Activated naive CD8-positive, alpha-beta T cell treated with anti-CD3 and anti-CD28 coated beads, Interleukin-2, amount 10 ng/mL, durations not matched to agents 7 days and 5 days (primary cell): ENCODE results near the gene THRB. TPM values are rescaled to one million over a fixed set of nuclear protein-coding genes. Genes with fewer than 3 reads are reported as not detected.
A peak's percentile ranks its signal among the peaks of the same experiment; 100 is the strongest.

ENCODE experiments used
- ATAC-seq: fragments of 150-1000 bp; cut with Tn5 transposase; one replicate; pipeline ENCODE4 v1.10.0; 2021; ENCODE audit warnings: low read depth, moderate library complexity
- POLR2A ChIA-PET: fragments of 350-600 bp; sonication (Branson Sonifier 250); formaldehyde crosslinking; loops from one replicate; lab custom pipeline; 2021; ENCODE audit warnings: antibody characterized with exemption; lab: Charles Lee
- DNase-seq: peaks from one replicate; pipeline ENCODE4 v3.0.0; 2021
- H3K27ac Mint-ChIP-seq: one replicate; pipeline ENCODE4 v1.8.0; 2022; ENCODE audit warnings: mild to moderate bottlenecking, mixed read lengths
- H3K27me3 Mint-ChIP-seq: one replicate; pipeline ENCODE4 v1.8.0; 2022; ENCODE audit warnings: mild to moderate bottlenecking, moderate library complexity, mixed read lengths
- H3K36me3 Mint-ChIP-seq: one replicate; pipeline ENCODE4 v1.8.0; 2021; ENCODE audit warnings: mild to moderate bottlenecking, mixed read lengths
- H3K4me1 Mint-ChIP-seq: one replicate; pipeline ENCODE4 v1.8.0; 2021; ENCODE audit warnings: mixed read lengths
- H3K4me3 Mint-ChIP-seq: one replicate; pipeline ENCODE4 v1.8.0; 2022; ENCODE audit warnings: mild to moderate bottlenecking, moderate library complexity, mixed read lengths
- H3K9me3 Mint-ChIP-seq: one replicate; pipeline ENCODE4 v1.8.0; 2021; ENCODE audit warnings: mixed read lengths
- total RNA-seq, 2 experiments: library from RNA; stranded (reverse); gene quantifications; one replicate each; pipeline ENCODE4 v1.2.3, GENCODE V29; 2021

THRB gene
- total RNA-seq: not detected

DNA sequence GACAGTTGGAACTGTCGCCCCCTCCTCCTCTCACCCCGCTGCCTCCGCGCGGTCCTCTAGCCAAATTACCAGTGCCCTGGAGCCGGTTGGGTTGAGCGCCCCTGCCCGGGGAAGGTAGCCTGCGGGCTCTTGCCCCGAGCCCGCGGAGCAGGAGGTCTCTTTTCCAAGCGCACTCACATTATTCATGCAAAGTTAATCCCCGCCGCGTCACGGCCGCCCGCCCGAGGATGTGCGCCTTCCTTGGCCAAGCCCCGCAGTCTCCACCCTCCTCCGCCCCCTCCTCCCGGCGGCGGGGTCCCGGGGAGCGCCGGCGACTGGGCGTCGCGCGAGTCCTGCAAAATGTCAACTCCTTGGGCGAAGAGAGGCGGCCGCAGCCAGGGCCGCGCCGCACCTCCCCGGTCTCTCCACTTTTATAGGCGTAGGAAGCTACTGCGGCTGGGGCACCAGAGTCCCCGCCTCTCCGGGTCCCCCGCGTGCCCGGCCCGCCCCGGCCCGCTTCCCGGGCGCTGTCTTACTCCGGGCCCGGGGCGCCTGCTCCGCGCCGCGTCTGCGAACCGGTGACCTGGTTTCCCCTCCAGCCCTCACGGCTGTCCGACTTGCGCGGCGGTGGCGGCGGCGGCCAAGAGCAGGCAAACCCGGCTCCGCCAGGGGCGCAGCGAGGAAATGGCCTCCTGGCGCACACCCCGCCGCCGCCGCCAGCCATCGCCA is at the start of gene THRB:
Gene THRB (minus strand): TSS at position 233 of the 708 bp plus-strand sequence.
- no peak for ATAC-seq
- DNase-seq: peak; percentile 30
- H3K27ac Mint-ChIP-seq: no peak within 1 kb of the TSS
- no peaks in the 10 kb centered on the region for H3K9me3 Mint-ChIP-seq
- POLR2A ChIA-PET: no interaction called here
- peak within 1 kb of the TSS; percentile 44 for H3K4me3 Mint-ChIP-seq
- peaks cover 56% of the 10 kb centered on the region for H3K27me3 Mint-ChIP-seq
- peaks cover 1% of the 10 kb centered on the region for H3K36me3 Mint-ChIP-seq
- peaks cover 2% of the 10 kb centered on the region for H3K4me1 Mint-ChIP-seq

- Mint-ChIP-seq H3K36me3 (no peaks in the 10 kb centered on the region), H3K9me3 (no peaks in the 10 kb centered on the region), H3K27me3 (no peaks in the 10 kb centered on the region), H3K27ac (no peak overlapping the region), H3K4me1 (no peaks in the 10 kb centered on the region), H3K4me3 (no peak overlapping the region)
- POLR2A ChIA-PET: no interaction called here
- no peak for ATAC-seq
- no peak for DNase-seq
Measured at GRCh38 chr3:24541935-24542334, 47.3 kb upstream of the THRB start.

GRCh38 chr3:24540821-24541220 is 46.2 kb upstream of the THRB start:
- H3K9me3 Mint-ChIP-seq: no peaks in the 10 kb centered on the region
- ATAC-seq: no peak
- no peaks in the 10 kb centered on the region for H3K27me3 Mint-ChIP-seq
- POLR2A ChIA-PET: no interaction called here
- H3K4me1 Mint-ChIP-seq: no peaks in the 10 kb centered on the region
- H3K27ac Mint-ChIP-seq: no peak overlapping the region
- no peaks in the 10 kb centered on the region for H3K36me3 Mint-ChIP-seq
- no peak overlapping the region for H3K4me3 Mint-ChIP-seq
- DNase-seq: no peak

DNA sequence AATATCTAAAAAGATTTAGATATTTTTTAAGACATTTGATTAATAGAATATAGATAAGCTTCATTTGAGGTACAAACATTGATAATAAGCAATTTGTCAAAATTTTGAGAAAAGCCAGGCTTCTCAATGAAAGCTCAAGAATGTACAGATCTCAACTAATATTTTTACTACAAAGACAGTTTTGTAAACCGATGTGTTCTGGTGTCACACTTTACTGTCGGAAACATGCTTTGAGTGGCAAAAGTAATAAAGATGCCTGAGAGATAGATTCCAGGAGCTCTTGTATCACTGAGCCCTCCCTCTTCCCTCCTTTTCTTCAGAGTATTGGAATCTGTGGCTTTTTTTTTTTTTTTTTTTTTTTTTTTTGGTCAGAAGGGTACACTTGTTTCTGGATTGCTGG is 45.0 kb upstream of the THRB start:
- no peak for ATAC-seq
- no peak overlapping the region for H3K27ac Mint-ChIP-seq

GRCh38 chr3:24538891-24539290 is 44.2 kb upstream of the THRB start:
- Mint-ChIP-seq H3K4me3 (no peak overlapping the region), H3K27me3 (no peaks in the 10 kb centered on the region)
- POLR2A ChIA-PET: no interaction called here

More for the DNA sequence above, 45.0 kb upstream of the THRB start:
- POLR2A ChIA-PET: no interaction called here
- Mint-ChIP-seq H3K9me3 (no peaks in the 10 kb centered on the region), H3K36me3 (no peaks in the 10 kb centered on the region), H3K27me3 (no peaks in the 10 kb centered on the region), H3K4me3 (no peak overlapping the region), H3K4me1 (no peaks in the 10 kb centered on the region)
- no peak for DNase-seq

DNA sequence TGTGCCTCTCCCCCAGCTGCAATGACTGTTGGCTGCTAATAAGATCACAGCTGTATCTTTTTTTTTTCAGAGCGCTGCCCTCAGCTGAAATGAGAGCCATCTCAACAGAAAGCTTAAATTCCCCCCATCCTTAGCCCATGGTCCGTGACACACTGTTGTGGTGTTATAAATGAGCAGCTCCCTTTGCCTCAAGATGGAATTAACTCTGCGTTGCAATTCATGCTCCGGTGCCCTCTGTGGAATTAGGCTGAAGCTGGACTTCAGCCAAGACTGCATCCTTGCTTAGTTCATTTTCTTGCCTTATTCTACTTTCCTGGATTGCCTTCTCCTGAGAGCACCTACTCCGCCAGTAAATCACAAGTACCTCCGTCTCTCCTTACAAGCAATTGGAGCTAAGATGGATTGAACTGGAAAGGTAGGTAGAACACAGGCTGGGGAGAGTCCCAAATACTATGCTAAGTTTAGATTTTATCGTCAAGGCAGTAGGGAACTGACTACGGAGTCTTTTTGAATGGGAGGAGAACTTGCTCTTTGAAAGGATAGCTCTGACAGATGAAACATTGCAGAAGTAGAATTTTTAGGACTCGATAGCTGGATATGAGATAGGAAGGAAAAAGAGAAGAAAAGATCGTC is 39.0 kb upstream of the THRB start:
- DNase-seq: no peak
- Mint-ChIP-seq H3K4me1 (no peaks in the 10 kb centered on the region), H3K27me3 (no peaks in the 10 kb centered on the region), H3K36me3 (no peaks in the 10 kb centered on the region), H3K9me3 (peaks cover 2% of the 10 kb centered on the region), H3K4me3 (no peak overlapping the region), H3K27ac (no peak overlapping the region)
- POLR2A ChIA-PET: no interaction called here
- ATAC-seq: no peak

More at GRCh38 chr3:24538891-24539290, 44.2 kb upstream of the THRB start:
- Mint-ChIP-seq H3K27ac (no peak overlapping the region), H3K9me3 (no peaks in the 10 kb centered on the region), H3K4me1 (no peaks in the 10 kb centered on the region), H3K36me3 (no peaks in the 10 kb centered on the region)
- ATAC-seq: no peak
- no peak for DNase-seq

GRCh38 chr3:24530471-24530870 is 35.8 kb upstream of the THRB start:
- Mint-ChIP-seq H3K27ac (no peak overlapping the region), H3K9me3 (peaks cover 2% of the 10 kb centered on the region), H3K4me1 (no peaks in the 10 kb centered on the region), H3K4me3 (no peak overlapping the region), H3K36me3 (no peaks in the 10 kb centered on the region), H3K27me3 (no peaks in the 10 kb centered on the region)
- DNase-seq (no peak), ATAC-seq (no peak)
- POLR2A ChIA-PET: no interaction called here

GRCh38 chr3:24529210-24529609 is 34.6 kb upstream of the THRB start:
- ATAC-seq (no peak), DNase-seq (no peak)
- POLR2A ChIA-PET: no interaction called here
- H3K36me3 Mint-ChIP-seq: no peaks in the 10 kb centered on the region
- H3K4me1 Mint-ChIP-seq: no peaks in the 10 kb centered on the region
- peaks cover 2% of the 10 kb centered on the region for H3K9me3 Mint-ChIP-seq
- H3K27me3 Mint-ChIP-seq: no peaks in the 10 kb centered on the region
- H3K27ac Mint-ChIP-seq: no peak overlapping the region
- H3K4me3 Mint-ChIP-seq: no peak overlapping the region

DNA sequence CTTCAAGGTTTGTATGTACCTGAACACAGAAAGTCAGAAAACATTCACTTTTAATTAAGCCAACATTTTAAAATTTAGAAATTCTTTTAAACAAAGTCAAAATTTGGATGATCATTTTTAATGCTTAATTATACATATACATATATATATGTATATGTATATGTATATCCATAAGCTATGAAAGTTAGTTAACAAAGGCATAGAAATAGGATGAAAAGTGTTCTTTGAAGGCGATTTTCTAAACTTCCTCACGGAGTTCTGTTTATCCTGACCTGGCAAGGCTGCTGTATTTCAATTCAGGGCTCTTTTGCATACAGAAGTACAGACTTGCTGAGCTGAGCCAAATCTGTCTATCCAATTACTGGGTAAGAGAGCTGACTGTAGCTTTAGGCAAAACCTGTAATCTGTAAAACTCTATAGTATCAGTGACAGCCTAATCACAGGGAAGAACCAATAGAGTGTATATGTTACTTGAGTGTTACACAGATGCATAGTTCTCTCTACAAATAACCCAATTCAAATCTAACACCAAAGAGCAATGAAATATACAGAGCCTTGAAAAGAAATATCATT is 32.1 kb upstream of the THRB start:
- Mint-ChIP-seq H3K36me3 (no peaks in the 10 kb centered on the region), H3K27ac (no peak overlapping the region), H3K27me3 (peaks cover 15% of the 10 kb centered on the region), H3K9me3 (peaks cover 2% of the 10 kb centered on the region), H3K4me3 (no peak overlapping the region), H3K4me1 (no peaks in the 10 kb centered on the region)
- ATAC-seq (no peak), DNase-seq (no peak)
- POLR2A ChIA-PET: no interaction called here

DNA sequence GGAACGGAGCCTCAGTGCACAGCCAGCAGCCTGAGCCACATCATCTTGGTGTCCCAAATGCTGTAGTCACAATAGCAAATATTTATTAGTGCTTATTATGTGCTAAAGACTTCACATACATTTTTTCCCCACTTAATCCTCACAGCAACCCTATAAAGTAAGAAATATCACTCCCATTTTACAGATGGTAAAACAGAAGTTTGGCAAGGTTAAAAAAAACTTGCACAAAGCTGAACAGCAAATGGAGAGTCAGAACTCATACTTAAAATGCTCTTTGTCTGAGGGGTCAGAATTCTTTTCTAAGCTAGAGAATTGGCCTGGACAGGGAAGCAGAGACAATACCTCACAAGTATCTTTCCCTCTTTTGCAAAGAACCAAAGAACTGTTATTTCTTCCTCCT is 30.9 kb upstream of the THRB start:
- Mint-ChIP-seq H3K9me3 (no peaks in the 10 kb centered on the region), H3K4me1 (no peaks in the 10 kb centered on the region), H3K4me3 (no peak overlapping the region), H3K27me3 (peaks cover 22% of the 10 kb centered on the region), H3K36me3 (no peaks in the 10 kb centered on the region), H3K27ac (no peak overlapping the region)
- POLR2A ChIA-PET: no interaction called here
- DNase-seq: no peak
- no peak for ATAC-seq

DNA sequence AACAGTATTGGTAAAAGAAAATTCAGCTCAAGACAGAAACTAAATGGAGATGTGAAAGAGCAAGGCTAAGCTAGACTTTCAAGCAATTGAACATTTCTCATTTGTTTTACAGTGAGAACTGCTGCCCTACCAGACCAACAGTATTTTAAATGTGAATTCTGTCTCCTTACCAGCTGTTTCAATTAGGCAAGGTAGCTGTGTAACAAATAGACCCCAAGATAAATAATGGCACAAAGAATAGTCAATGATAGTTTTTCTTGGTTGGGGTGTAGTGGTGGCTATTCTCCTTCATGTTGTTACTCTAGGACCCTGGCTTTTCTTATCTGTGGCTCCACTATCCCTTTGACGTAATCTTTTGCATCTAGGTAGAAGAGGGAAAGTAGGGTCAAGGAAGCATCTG is 30.4 kb upstream of the THRB start:
- POLR2A ChIA-PET: no interaction called here
- no peak for DNase-seq
- ATAC-seq: no peak
- H3K4me3 Mint-ChIP-seq: no peak overlapping the region
- H3K36me3 Mint-ChIP-seq: no peaks in the 10 kb centered on the region
- no peaks in the 10 kb centered on the region for H3K9me3 Mint-ChIP-seq
- no peak overlapping the region for H3K27ac Mint-ChIP-seq
- H3K4me1 Mint-ChIP-seq: no peaks in the 10 kb centered on the region
- H3K27me3 Mint-ChIP-seq: peaks cover 26% of the 10 kb centered on the region

DNA sequence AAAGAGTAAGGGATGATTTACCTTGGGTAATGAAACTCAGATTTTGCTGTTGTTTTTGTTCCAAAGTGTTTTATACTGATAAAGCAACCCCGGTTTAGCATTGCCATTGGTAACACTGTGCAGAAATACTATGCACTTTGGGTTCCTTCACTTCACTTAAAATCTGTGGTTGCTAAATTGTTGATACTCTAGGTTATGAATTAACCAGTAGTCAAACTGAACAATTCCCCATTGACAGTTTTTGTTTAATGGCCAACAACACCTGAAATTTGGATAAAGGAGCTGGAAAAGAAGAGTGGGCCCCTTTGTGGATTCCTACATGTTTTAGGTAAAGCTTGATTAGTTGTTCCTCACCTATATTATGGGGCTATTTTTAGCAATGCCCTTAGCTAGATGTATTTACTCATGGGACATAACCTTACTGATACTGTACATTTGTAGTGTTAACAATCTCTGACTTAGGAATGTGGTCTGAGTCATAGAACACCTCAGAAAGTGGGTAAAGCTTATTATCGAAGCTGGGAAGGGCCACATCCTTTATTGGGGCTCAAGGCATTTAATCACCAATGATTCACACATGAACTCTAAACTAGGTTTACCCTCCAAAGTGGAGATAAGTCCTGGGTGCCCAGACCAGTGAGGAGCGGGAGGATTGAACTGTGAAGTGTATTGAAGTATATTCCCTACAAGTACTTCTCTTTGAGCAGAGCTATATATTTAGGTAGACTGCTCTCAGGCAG is 29.5 kb upstream of the THRB start:
- Mint-ChIP-seq H3K4me1 (no peaks in the 10 kb centered on the region), H3K36me3 (no peaks in the 10 kb centered on the region), H3K27me3 (peaks cover 33% of the 10 kb centered on the region), H3K4me3 (no peak overlapping the region), H3K27ac (no peak overlapping the region), H3K9me3 (no peaks in the 10 kb centered on the region)
- ATAC-seq (no peak), DNase-seq (no peak)
- POLR2A ChIA-PET: no interaction called here

GRCh38 chr3:24523215-24523614 is 28.6 kb upstream of the THRB start:
- Mint-ChIP-seq H3K27ac (no peak overlapping the region), H3K4me1 (no peaks in the 10 kb centered on the region), H3K27me3 (peaks cover 33% of the 10 kb centered on the region), H3K4me3 (no peak overlapping the region), H3K9me3 (no peaks in the 10 kb centered on the region), H3K36me3 (no peaks in the 10 kb centered on the region)
- DNase-seq (no peak), ATAC-seq (no peak)
- POLR2A ChIA-PET: no interaction called here
